ENCODE results near the gene ACP2.
A peak's percentile ranks its signal among the peaks of the same experiment; 100 is the strongest.
"Not testable (repeated sequence)": the region's sequence is repeated elsewhere in the genome, so short reads cannot be mapped to it uniquely, and the experiment has no call there.

Gene ACP2

DNA sequence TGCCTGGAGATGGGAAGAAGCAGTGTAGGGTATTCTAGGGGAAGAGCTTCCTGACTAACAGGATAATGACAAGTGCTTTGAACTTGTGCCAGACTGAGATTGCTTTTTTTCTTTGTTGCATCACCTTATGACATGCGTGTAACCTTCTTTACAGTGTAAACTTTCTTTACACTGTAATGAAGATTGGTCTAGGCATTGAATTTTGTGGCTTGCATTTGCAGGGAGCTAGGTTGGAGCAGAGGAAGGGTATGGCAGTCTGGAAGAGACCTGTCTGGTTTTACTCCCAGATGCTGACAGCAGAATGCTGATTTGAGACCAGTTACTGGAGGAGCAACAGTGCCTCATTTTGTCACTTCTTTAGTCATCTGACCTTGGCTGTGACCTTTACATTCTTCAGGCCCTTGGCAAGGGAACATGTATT is 28.2 kb downstream of the ACP2 start:
- no peak for TF ChIP-seq CTCF (IDR thresholded peaks at IDR 0.05; ENCODE audit: low read depth, low read length)
- Histone ChIP-seq H3K4me3 (ENCODE audit: low read depth, low read length) (no peak overlapping the region), H3K27me3 (no peaks in the 10 kb centered on the region), H3K4me1 (no peaks in the 10 kb centered on the region), H3K36me3 (no peaks in the 10 kb centered on the region), H3K9me3 (no peaks in the 10 kb centered on the region)
- no peak for DNase-seq

- Histone ChIP-seq H3K36me3 (no peaks in the 10 kb centered on the region), H3K4me3 (ENCODE audit: low read depth, low read length) (peak overlapping the region; percentile 68), H3K4me1 (no peaks in the 10 kb centered on the region), H3K27me3 (no peaks in the 10 kb centered on the region), H3K9me3 (no peaks in the 10 kb centered on the region)
- DNase-seq: peak; percentile 46
- TF ChIP-seq CTCF (IDR thresholded peaks at IDR 0.05; ENCODE audit: low read depth, low read length): no peak
Observed at GRCh38 chr11:47216121-47216798, 32.4 kb downstream of the ACP2 start.

DNA sequence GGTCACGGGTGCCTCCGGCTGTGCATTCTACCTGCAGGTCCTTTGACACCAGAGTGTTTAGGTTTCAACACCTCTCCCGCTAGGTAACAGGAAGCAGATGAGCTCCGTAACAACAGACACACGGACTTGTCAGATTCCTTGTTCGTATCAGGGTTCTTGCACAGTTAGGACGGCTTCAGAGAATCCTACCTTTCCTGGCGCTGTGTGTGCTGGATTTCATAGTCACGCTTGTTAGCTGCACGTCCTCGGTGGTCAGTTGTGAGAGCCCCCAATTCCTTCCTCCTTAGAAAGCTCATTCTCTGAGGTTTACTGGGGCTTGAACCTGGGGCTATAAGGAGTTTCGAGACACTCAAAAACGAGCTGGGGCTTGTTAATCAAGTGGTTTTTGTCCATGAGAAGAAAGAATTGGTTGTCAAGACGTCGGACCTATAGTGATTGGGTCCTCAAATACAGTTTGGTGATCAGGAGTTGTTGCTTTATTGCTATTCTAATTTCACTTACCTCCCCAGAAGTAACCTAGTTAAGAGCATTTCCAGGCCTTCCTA is 33.2 kb downstream of the ACP2 start:
- TF ChIP-seq CTCF (IDR thresholded peaks at IDR 0.05; ENCODE audit: low read depth, low read length): no peak
- Histone ChIP-seq H3K9me3 (no peaks in the 10 kb centered on the region), H3K36me3 (no peaks in the 10 kb centered on the region), H3K27me3 (no peaks in the 10 kb centered on the region), H3K4me1 (no peaks in the 10 kb centered on the region), H3K4me3 (ENCODE audit: low read depth, low read length) (peak overlapping the region; percentile 68)
- DNase-seq: no peak

GRCh38 chr11:47213950-47214565 is 34.6 kb downstream of the ACP2 start:
- H3K4me3 ChIP-seq (ENCODE audit: low read depth, low read length): peak overlapping the region; percentile 68
- H3K4me1 ChIP-seq: no peaks in the 10 kb centered on the region
- no peaks in the 10 kb centered on the region for H3K9me3 ChIP-seq
- DNase-seq: peak; percentile 75
- no peaks in the 10 kb centered on the region for H3K27me3 ChIP-seq
- no peaks in the 10 kb centered on the region for H3K36me3 ChIP-seq
- TF ChIP-seq CTCF (IDR thresholded peaks at IDR 0.05; ENCODE audit: low read depth, low read length): no peak

GRCh38 chr11:47212938-47213337 is 35.7 kb downstream of the ACP2 start:
- no peak for TF ChIP-seq CTCF (IDR thresholded peaks at IDR 0.05; ENCODE audit: low read depth, low read length)
- no peak overlapping the region for H3K4me3 ChIP-seq (ENCODE audit: low read depth, low read length)

DNA sequence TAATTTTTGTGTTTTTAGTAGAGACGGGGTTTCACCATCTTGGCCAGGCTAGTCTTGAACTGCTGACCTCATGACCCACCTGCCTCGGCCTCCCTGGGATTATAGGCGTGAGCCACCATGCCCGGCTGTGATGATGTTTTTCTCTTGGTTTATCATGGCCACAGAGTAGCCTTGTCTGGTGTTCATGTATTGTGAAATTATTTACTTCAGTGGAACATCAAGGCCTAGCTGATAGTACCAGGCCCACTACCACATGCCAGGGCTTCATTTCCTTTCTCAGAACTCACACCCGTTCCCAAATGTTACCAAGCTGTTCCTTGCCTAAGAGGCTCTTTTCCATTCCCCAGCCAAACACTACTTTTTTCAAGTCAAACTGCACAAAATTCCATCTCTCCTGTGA is 40.0 kb downstream of the ACP2 start:
- Histone ChIP-seq H3K4me3 (ENCODE audit: low read depth, low read length) (no peak overlapping the region), H3K27me3 (no peaks in the 10 kb centered on the region), H3K36me3 (no peaks in the 10 kb centered on the region), H3K9me3 (no peaks in the 10 kb centered on the region), H3K4me1 (no peaks in the 10 kb centered on the region)
- no peak for DNase-seq
- TF ChIP-seq CTCF (IDR thresholded peaks at IDR 0.05; ENCODE audit: low read depth, low read length): no peak

More at GRCh38 chr11:47212938-47213337, 35.7 kb downstream of the ACP2 start:
- H3K27me3 ChIP-seq: no peaks in the 10 kb centered on the region
- H3K9me3 ChIP-seq: no peaks in the 10 kb centered on the region
- DNase-seq: no peak
- H3K4me1 ChIP-seq: no peaks in the 10 kb centered on the region
- H3K36me3 ChIP-seq: no peaks in the 10 kb centered on the region

DNA sequence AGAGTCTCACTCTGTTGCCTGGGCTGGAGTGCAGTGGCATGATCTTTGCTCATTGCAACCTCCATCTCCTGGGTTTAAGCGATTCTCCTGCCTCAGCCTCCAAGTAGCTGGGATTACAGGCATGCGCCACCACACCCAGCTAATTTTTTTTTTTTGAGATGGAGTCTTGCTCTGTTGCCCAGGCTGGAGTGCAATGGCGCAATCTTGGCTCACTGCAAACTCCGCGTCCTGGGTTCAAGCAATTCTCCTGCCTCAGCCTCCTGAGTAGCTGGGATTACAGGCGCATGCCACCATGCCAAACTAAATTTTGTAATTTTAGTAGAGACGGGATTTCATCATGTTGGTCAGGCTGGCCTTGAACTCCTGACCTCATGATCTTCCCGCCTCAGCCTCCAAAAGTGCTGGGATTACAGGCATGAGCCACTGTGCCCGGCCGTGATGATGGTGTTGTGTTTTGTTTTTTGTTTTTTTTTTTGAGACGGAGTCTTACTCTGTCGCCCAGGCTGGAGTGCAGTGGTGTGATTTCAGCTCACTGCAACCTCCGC is 40.5 kb downstream of the ACP2 start:
- H3K9me3 ChIP-seq; H3K27me3 ChIP-seq; H3K4me1 ChIP-seq; H3K4me3 ChIP-seq (ENCODE audit: low read depth, low read length); DNase-seq; H3K36me3 ChIP-seq: not testable (repeated sequence)
